DND-41 (cell line): Measurements from ENCODE around the gene PPP3R1.

Experiments used
- ATAC-seq: fragments of 200-7000 bp; cut with Tn5 transposase; 3 replicates; pipeline ENCODE4 v1.9.1; 2021; ENCODE audit warnings: low read depth; ENCODE audit not compliant: insufficient read depth
- DNase-seq: peaks from one replicate; pipeline ENCODE4 v3.0.0-alpha.2; 2020
- H2AFZ ChIP-seq: 2 replicates; pipeline ENCODE4 v1.6.0; 2012; ENCODE audit warnings: low read depth, low read length
- H3K27ac ChIP-seq: 2 replicates; pipeline ENCODE4 v1.5.1; 2012; ENCODE audit warnings: low read length, inconsistent platforms
- H3K27me3 ChIP-seq: fragments of 200-600 bp; sonication (generic); 2 replicates; pipeline ENCODE4 v1.6.0; 2012; ENCODE audit warnings: low read length, mild to moderate bottlenecking, inconsistent platforms; ENCODE audit not compliant: insufficient read depth, poor library complexity
- H3K36me3 ChIP-seq: 2 replicates; pipeline ENCODE4 v1.5.1; 2012; ENCODE audit warnings: low read length, inconsistent platforms; ENCODE audit not compliant: insufficient read depth
- H3K4me1 ChIP-seq: 2 replicates; pipeline ENCODE4 v1.5.1; 2012; ENCODE audit warnings: mild to moderate bottlenecking, low read length; ENCODE audit not compliant: insufficient read depth
- H3K4me2 ChIP-seq: 2 replicates; pipeline ENCODE4 v1.6.0; 2012; ENCODE audit warnings: mild to moderate bottlenecking, moderate library complexity, low read length, inconsistent platforms; ENCODE audit not compliant: insufficient read depth
- H3K4me3 ChIP-seq, 2 experiments: fragments of 200-600 bp in 1 of 2; shearing (Covaris generic) in 1 of 2; 2 replicates each; pipeline ENCODE4 v1.5.1; 2012 to 2016; ENCODE audit warnings: inconsistent platforms in 2 of 2, low read length in 2 of 2, mild to moderate bottlenecking in 2 of 2, low read depth in 1 of 2, moderate library complexity in 1 of 2
- H3K79me2 ChIP-seq: 2 replicates; pipeline ENCODE4 v1.6.0; 2012; ENCODE audit warnings: low read length, inconsistent platforms; ENCODE audit not compliant: insufficient read depth
- H3K9ac ChIP-seq: 2 replicates; pipeline ENCODE4 v1.6.0; 2012; ENCODE audit warnings: low read depth, mild to moderate bottlenecking, inconsistent platforms, low read length, moderate library complexity
- H3K9me3 ChIP-seq: 2 replicates; pipeline ENCODE4 v1.5.1; 2012; ENCODE audit warnings: low read length, moderate library complexity, mild to moderate bottlenecking, inconsistent platforms; ENCODE audit not compliant: insufficient read depth, severe bottlenecking
- H4K20me1 ChIP-seq: 2 replicates; pipeline ENCODE4 v1.6.0; 2012; ENCODE audit warnings: low read length; ENCODE audit not compliant: insufficient read depth
- EZH2 ChIP-seq: IDR thresholded peaks from 3 replicates; pipeline ENCODE4 v1.6.1; 2012; ENCODE audit warnings: borderline replicate concordance, low read depth, mild to moderate bottlenecking, moderate library complexity, low read length, inconsistent platforms; ENCODE audit not compliant: severe bottlenecking
- TF ChIP-seq, protein P1 (sequence below): IDR thresholded peaks from 2 replicates; pipeline ENCODE4 v1.5.1; 2012; ENCODE audit warnings: borderline replicate concordance, low read length, moderate library complexity, mild to moderate bottlenecking; ENCODE audit not compliant: poor library complexity, severe bottlenecking; ENCODE audit errors: extremely low read depth

Gene PPP3R1

DNA sequence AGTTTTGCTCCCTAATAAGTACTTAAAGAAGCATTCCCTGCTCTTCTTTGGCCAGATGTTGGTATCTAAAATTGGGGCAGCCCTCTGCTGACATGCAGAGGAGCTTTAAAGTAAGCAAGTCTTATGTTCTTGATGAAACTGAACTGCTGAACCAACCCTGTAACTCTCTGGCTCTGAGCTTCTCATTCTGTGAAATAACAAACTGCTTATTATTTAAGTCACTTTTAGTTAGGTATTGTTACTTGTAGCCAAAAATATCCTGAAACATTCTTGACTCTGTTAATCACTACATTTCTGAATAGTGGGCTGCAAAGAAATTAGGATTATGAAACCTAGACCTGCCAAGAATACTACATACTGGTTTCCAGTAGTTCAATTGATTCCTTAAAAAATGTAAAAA, 15.5 kb downstream of the PPP3R1 start:
- TF ChIP-seq EZH2: no peak
- TF ChIP-seq, protein P1, sequence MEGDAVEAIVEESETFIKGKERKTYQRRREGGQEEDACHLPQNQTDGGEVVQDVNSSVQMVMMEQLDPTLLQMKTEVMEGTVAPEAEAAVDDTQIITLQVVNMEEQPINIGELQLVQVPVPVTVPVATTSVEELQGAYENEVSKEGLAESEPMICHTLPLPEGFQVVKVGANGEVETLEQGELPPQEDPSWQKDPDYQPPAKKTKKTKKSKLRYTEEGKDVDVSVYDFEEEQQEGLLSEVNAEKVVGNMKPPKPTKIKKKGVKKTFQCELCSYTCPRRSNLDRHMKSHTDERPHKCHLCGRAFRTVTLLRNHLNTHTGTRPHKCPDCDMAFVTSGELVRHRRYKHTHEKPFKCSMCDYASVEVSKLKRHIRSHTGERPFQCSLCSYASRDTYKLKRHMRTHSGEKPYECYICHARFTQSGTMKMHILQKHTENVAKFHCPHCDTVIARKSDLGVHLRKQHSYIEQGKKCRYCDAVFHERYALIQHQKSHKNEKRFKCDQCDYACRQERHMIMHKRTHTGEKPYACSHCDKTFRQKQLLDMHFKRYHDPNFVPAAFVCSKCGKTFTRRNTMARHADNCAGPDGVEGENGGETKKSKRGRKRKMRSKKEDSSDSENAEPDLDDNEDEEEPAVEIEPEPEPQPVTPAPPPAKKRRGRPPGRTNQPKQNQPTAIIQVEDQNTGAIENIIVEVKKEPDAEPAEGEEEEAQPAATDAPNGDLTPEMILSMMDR: no peak
- H4K20me1 ChIP-seq: peaks cover 95% of the 10 kb centered on the region
- peaks cover 99% of the 10 kb centered on the region for H3K79me2 ChIP-seq
- H3K27me3 ChIP-seq: no peaks in the 10 kb centered on the region
- no peak overlapping the region for H3K4me2 ChIP-seq
- no peak for ATAC-seq
- H3K4me3 ChIP-seq: no peak overlapping the region
- no peak overlapping the region for H2AFZ ChIP-seq
- no peak for DNase-seq
- H3K9me3 ChIP-seq: no peaks in the 10 kb centered on the region
- H3K36me3 ChIP-seq: peaks cover 13% of the 10 kb centered on the region; the same call in 1 of the 2 replicates
- no peaks in the 10 kb centered on the region; the same call in 1 of the 2 replicates for H3K4me1 ChIP-seq
- no peak overlapping the region for H3K27ac ChIP-seq
- H3K9ac ChIP-seq: no peak overlapping the region

DNA sequence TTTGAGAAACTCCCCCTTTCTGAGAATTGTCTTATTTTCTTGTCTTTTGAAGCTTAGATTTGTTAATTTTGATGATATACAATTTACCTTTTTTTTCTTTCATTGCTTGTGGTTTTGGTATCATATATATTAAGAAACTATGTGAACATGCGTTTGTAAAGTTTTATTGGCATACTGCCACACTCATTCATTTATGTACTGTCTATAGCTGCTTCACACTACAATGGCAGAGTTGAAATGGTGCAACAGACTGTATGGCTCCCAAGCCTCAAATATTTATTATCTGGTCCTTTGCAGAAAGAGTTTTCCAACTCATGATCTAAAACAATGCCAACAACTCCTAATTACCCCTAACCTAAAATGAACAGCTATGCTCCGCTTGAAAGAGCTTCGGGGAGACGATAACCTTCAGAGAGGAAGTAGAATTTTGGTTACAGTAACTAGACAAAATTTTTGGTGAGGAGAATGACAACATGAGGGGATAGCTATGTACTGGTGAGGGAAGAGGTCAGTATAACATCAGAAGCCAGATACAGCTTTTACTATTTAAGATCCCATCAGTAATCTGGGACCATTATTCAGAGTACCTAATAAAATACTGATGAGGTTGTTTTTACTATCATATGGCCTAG, 16.1 kb downstream of the PPP3R1 start:
- Histone ChIP-seq H3K9me3 (no peaks in the 10 kb centered on the region), H2AFZ (no peak overlapping the region), H3K9ac (no peak overlapping the region), H4K20me1 (peaks cover 94% of the 10 kb centered on the region), H3K4me1 (no peaks in the 10 kb centered on the region; the same call in 1 of the 2 replicates), H3K27me3 (no peaks in the 10 kb centered on the region), H3K27ac (no peak overlapping the region), H3K79me2 (peaks cover 99% of the 10 kb centered on the region), H3K4me2 (no peak overlapping the region), H3K36me3 (peaks cover 7% of the 10 kb centered on the region; the same call in 1 of the 2 replicates), H3K4me3 (no peak overlapping the region)
- ATAC-seq (no peak), DNase-seq (no peak)
- TF ChIP-seq EZH2: no peak
- TF ChIP-seq, protein P1: no peak

DNA sequence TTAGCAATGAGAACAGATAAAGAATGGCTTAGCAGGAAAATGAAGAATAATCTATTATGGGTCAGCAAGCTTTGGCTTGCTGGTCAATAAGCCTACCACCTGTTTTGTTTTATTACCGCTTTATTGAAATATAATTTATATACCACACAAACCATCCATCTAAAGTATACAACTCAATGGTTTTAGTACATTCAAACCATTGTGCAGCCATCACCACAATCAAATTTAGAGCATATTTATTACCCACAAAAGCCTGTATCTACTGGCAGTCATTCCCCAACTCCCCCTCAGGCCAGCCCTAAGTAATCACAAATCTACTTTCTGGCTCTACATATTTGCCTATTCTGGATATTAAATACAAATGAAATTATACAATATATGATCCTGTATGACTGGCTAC, 17.2 kb downstream of the PPP3R1 start:
- peaks cover 94% of the 10 kb centered on the region for H4K20me1 ChIP-seq
- no peak for DNase-seq
- no peak overlapping the region for H3K4me3 ChIP-seq
- no peak for ATAC-seq
- H3K4me1 ChIP-seq: no peaks in the 10 kb centered on the region; the same call in 1 of the 2 replicates
- TF ChIP-seq, protein P1: no peak
- TF ChIP-seq EZH2: no peak
- H2AFZ ChIP-seq: no peak overlapping the region
- no peak overlapping the region for H3K9ac ChIP-seq
- peaks cover 99% of the 10 kb centered on the region for H3K79me2 ChIP-seq
- no peak overlapping the region for H3K4me2 ChIP-seq
- H3K9me3 ChIP-seq: no peaks in the 10 kb centered on the region
- no peaks in the 10 kb centered on the region for H3K27me3 ChIP-seq
- peaks cover 4% of the 10 kb centered on the region; the same call in 1 of the 2 replicates for H3K36me3 ChIP-seq
- no peak overlapping the region for H3K27ac ChIP-seq
